ENCODE results near the gene PCBP3. TPM values are rescaled to one million over a fixed set of nuclear protein-coding genes. Genes with fewer than 3 reads are reported as not detected.

PCBP3 gene
- total and polyA plus RNA-seq, 2 of the 8 experiments (the other 6 are each of a cell fraction or from before 2014, with no cell fraction given), result 3.5 to 6.3 TPM

GRCh38 chr21:45745256-45745655 lies 101.7 kb downstream of the PCBP3 start (continued):
- TF ChIP-seq TEAD4 (IDR thresholded peaks at IDR 0.05; ENCODE audit: low read depth, low read length) (no peak), TAF1 (IDR thresholded peaks at IDR 0.05; ENCODE audit: low read depth, low read length) (no peak), ATF3 (IDR thresholded peaks at IDR 0.05; ENCODE audit: insufficient read depth, low read depth, low read length) (no peak)
